WTC11 (cell line): ENCODE data around the gene CABP1. TPM values are rescaled to one million over a fixed set of nuclear protein-coding genes. Genes with fewer than 3 reads are reported as not detected.

Experiments used
- ATAC-seq: fragments of 200-7000 bp; cut with Tn5 transposase; 2 replicates; pipeline ENCODE4 v1.10.0; 2021; ENCODE audit warnings: mild to moderate bottlenecking, moderate library complexity
- CTCF ChIA-PET: fragments of 300-600 bp; sonication (Branson Sonifier 250); formaldehyde crosslinking; loops from one replicate; lab custom pipeline; 2021; ENCODE audit warnings: antibody characterized with exemption; lab: Charles Lee
- POLR2A ChIA-PET: fragments of 350-600 bp; sonication (Branson Sonifier 250); formaldehyde crosslinking; loops from one replicate; lab custom pipeline; 2021; ENCODE audit warnings: antibody characterized with exemption; lab: Charles Lee
- DNase-seq: peaks from one replicate; pipeline ENCODE4 v3.0.0; 2021; ENCODE audit warnings: low spot score
- H3K27ac Mint-ChIP-seq: 2 replicates; pipeline ENCODE4 v1.8.0; 2021; ENCODE audit warnings: mixed read lengths
- H3K27me3 Mint-ChIP-seq: 2 replicates; pipeline ENCODE4 v1.8.0; 2021; ENCODE audit warnings: low read depth, mild to moderate bottlenecking, moderate library complexity, mixed read lengths
- H3K36me3 Mint-ChIP-seq: 2 replicates; pipeline ENCODE4 v1.8.0; 2021; ENCODE audit warnings: mixed read lengths
- H3K4me1 Mint-ChIP-seq: 2 replicates; pipeline ENCODE4 v1.8.0; 2022; ENCODE audit warnings: mixed read lengths
- H3K4me3 Mint-ChIP-seq: 2 replicates; pipeline ENCODE4 v1.8.0; 2021; ENCODE audit warnings: mild to moderate bottlenecking, moderate library complexity, mixed read lengths
- H3K9me3 Mint-ChIP-seq: 2 replicates; pipeline ENCODE4 v1.8.0; 2021; ENCODE audit warnings: mixed read lengths
- ATF1 ChIP-seq: sonication (generic); formaldehyde crosslinking; IDR thresholded peaks from 2 replicates; pipeline ENCODE4 v1.8.1; 2023; ENCODE audit warnings: mild to moderate bottlenecking, moderate library complexity, missing genetic modification reagents
- ETV6 ChIP-seq: sonication (generic); formaldehyde crosslinking; IDR thresholded peaks from 2 replicates; pipeline ENCODE4 v1.8.1; 2022; ENCODE audit warnings: mild to moderate bottlenecking, missing genetic modification reagents
- FOXK1 ChIP-seq: sonication (generic); formaldehyde crosslinking; IDR thresholded peaks from 2 replicates; pipeline ENCODE4 v1.8.0; 2022; ENCODE audit warnings: mild to moderate bottlenecking, moderate library complexity, missing genetic modification reagents
- GRHL2 ChIP-seq: fragments of 250-450 bp; sonication (Bioruptor Pico); IDR thresholded peaks from 2 replicates; pipeline ENCODE4 v1.8.0; 2022; ENCODE audit warnings: mild to moderate bottlenecking, moderate library complexity; ENCODE audit not compliant: insufficient replicate concordance, severe bottlenecking
- JUN ChIP-seq: sonication (generic); formaldehyde crosslinking; IDR thresholded peaks from 2 replicates; pipeline ENCODE4 v1.8.0; 2023; ENCODE audit warnings: mild to moderate bottlenecking, missing genetic modification reagents
- MYBL2 ChIP-seq: sonication (generic); formaldehyde crosslinking; IDR thresholded peaks from 2 replicates; pipeline ENCODE4 v1.8.1; 2023; ENCODE audit warnings: mild to moderate bottlenecking, moderate library complexity, missing genetic modification reagents
- NFATC4 ChIP-seq: fragments of 250-450 bp; sonication (Bioruptor Pico); IDR thresholded peaks from 2 replicates; pipeline ENCODE4 v1.9.0; 2021; ENCODE audit warnings: mild to moderate bottlenecking
- NR2C2 ChIP-seq: sonication (generic); formaldehyde crosslinking; IDR thresholded peaks from 2 replicates; pipeline ENCODE4 v1.8.0; 2022; ENCODE audit warnings: mild to moderate bottlenecking, missing genetic modification reagents
- RELA ChIP-seq: sonication (generic); formaldehyde crosslinking; IDR thresholded peaks from 2 replicates; pipeline ENCODE4 v1.8.1; 2022; ENCODE audit warnings: missing genetic modification reagents, mild to moderate bottlenecking, borderline replicate concordance
- RORB ChIP-seq: fragments of 250-450 bp; sonication (Bioruptor Pico); IDR thresholded peaks from 2 replicates; pipeline ENCODE4 v1.9.0; 2021; ENCODE audit warnings: mild to moderate bottlenecking
- SMAD3 ChIP-seq: sonication (generic); formaldehyde crosslinking; IDR thresholded peaks from 2 replicates; pipeline ENCODE4 v1.8.0; 2022; ENCODE audit warnings: missing genetic modification reagents, mild to moderate bottlenecking, borderline replicate concordance
- SMAD4 ChIP-seq: sonication (generic); formaldehyde crosslinking; IDR thresholded peaks from 2 replicates; pipeline ENCODE4 v1.8.0; 2022; ENCODE audit warnings: mild to moderate bottlenecking, missing genetic modification reagents
- SOX15 ChIP-seq: fragments of 250-450 bp; sonication (Bioruptor Pico); IDR thresholded peaks from 2 replicates; pipeline ENCODE4 v1.9.0; 2021; ENCODE audit warnings: mild to moderate bottlenecking
- SP1 ChIP-seq: sonication (generic); formaldehyde crosslinking; conservative IDR thresholded peaks from 2 replicates; pipeline ENCODE4 v1.8.1; 2022; ENCODE audit warnings: missing genetic modification reagents
- ZBTB21 ChIP-seq: sonication (generic); formaldehyde crosslinking; IDR thresholded peaks from 2 replicates; pipeline ENCODE4 v1.8.1; 2023; ENCODE audit warnings: mild to moderate bottlenecking, missing genetic modification reagents, borderline replicate concordance
- ZNF121 ChIP-seq: sonication (generic); formaldehyde crosslinking; IDR thresholded peaks from 2 replicates; pipeline ENCODE4 v1.8.0; 2023; ENCODE audit warnings: missing genetic modification reagents
- ZNF232 ChIP-seq: sonication (generic); formaldehyde crosslinking; IDR thresholded peaks from 2 replicates; pipeline ENCODE4 v1.8.0; 2022; ENCODE audit warnings: mild to moderate bottlenecking, missing genetic modification reagents
- ZNF416 ChIP-seq: fragments of 250-450 bp; sonication (Bioruptor Pico); IDR thresholded peaks from 2 replicates; pipeline ENCODE4 v1.9.0; 2021; ENCODE audit warnings: mild to moderate bottlenecking, inconsistent platforms
- total RNA-seq: library from RNA; stranded (reverse); gene quantifications from 3 replicates; pipeline ENCODE4 v1.2.3, GENCODE V29; 2021
- TF ChIP-seq, protein P1 (sequence below): sonication (generic); formaldehyde crosslinking; IDR thresholded peaks from 2 replicates; pipeline ENCODE4 v1.8.1; 2022; ENCODE audit warnings: low read depth, mild to moderate bottlenecking, moderate library complexity, missing genetic modification reagents, borderline replicate concordance
- TF ChIP-seq, protein P2 (sequence below): sonication (generic); formaldehyde crosslinking; IDR thresholded peaks from 2 replicates; pipeline ENCODE4 v1.8.0; 2022; ENCODE audit warnings: mild to moderate bottlenecking, missing genetic modification reagents
- TF ChIP-seq, protein P3 (sequence below): sonication (generic); formaldehyde crosslinking; IDR thresholded peaks from 2 replicates; pipeline ENCODE4 v1.8.0; 2022; ENCODE audit warnings: mild to moderate bottlenecking, missing genetic modification reagents
- TF ChIP-seq, protein P4 (sequence below): fragments of 250-450 bp; sonication (Bioruptor Pico); conservative IDR thresholded peaks from 2 replicates; pipeline ENCODE4 v1.9.0; 2021; ENCODE audit warnings: mild to moderate bottlenecking
- TF ChIP-seq, protein P5 (sequence below): sonication (generic); formaldehyde crosslinking; IDR thresholded peaks from 2 replicates; pipeline ENCODE4 v1.8.1; 2023; ENCODE audit warnings: mild to moderate bottlenecking, missing genetic modification reagents
- TF ChIP-seq, protein P6 (sequence below): fragments of 250-450 bp; sonication (Bioruptor Pico); IDR thresholded peaks from 2 replicates; pipeline ENCODE4 v1.9.0; 2021; ENCODE audit warnings: mild to moderate bottlenecking
- TF ChIP-seq, protein P7 (sequence below): sonication (generic); formaldehyde crosslinking; IDR thresholded peaks from 2 replicates; pipeline ENCODE4 v1.8.1; 2022; ENCODE audit warnings: low read depth, missing genetic modification reagents, borderline replicate concordance
- TF ChIP-seq, protein P8 (sequence below): sonication (generic); formaldehyde crosslinking; conservative IDR thresholded peaks from 2 replicates; pipeline ENCODE4 v1.8.1; 2022; ENCODE audit warnings: mild to moderate bottlenecking, missing genetic modification reagents
- TF ChIP-seq, protein P9 (sequence below): sonication (generic); formaldehyde crosslinking; IDR thresholded peaks from 2 replicates; pipeline ENCODE4 v1.8.1; 2022; ENCODE audit warnings: mild to moderate bottlenecking, missing genetic modification reagents, moderate library complexity, borderline replicate concordance

The CABP1 gene
- total RNA-seq, 1 experiment from 2014 or later = 14.1 TPM

DNA sequence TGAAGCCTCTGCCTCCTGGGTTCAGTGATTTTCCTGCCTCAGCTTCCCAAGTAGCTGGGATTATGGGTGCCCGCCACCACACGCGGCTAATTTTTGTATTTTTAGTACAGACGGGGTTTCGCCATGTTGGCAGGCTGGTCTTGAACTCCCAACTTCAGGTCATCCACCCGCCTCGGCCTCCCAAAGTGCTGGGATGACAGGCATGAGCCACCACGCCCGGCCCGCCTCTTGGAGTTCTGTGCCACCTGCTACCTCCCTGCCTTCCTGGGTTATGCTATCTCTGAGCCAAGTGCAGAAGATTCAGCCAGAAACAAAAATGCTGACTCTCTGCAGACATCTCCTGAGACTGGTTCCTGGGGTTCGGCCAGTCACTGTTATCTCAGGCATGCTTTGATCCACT is 13.2 kb downstream of the CABP1 start:
- Mint-ChIP-seq H3K9me3 (no peaks in the 10 kb centered on the region), H3K36me3 (no peaks in the 10 kb centered on the region), H3K4me3 (no peak overlapping the region), H3K4me1 (peaks cover 39% of the 10 kb centered on the region), H3K27ac (no peak overlapping the region)
- no peak for DNase-seq
- ChIA-PET CTCF (interaction anchor here (1.7 kb wide), 1 partner anchor 13 kb away, joined by 6 read pairs; the partner anchor contains the start of gene CABP1), POLR2A (no interaction called here)
- ATAC-seq = no peak
- TF ChIP-seq ATF1 (CRISPR knock-in tag) = no peak
- TF ChIP-seq, protein P1, sequence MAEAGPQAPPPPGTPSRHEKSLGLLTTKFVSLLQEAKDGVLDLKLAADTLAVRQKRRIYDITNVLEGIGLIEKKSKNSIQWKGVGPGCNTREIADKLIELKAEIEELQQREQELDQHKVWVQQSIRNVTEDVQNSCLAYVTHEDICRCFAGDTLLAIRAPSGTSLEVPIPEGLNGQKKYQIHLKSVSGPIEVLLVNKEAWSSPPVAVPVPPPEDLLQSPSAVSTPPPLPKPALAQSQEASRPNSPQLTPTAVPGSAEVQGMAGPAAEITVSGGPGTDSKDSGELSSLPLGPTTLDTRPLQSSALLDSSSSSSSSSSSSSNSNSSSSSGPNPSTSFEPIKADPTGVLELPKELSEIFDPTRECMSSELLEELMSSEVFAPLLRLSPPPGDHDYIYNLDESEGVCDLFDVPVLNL (CRISPR knock-in tag) = no peak
- no peak for TF ChIP-seq NFATC4
- no peak for TF ChIP-seq ZNF416 (CRISPR knock-in tag)
- TF ChIP-seq NR2C2 (CRISPR knock-in tag) = no peak
- TF ChIP-seq, protein P2, sequence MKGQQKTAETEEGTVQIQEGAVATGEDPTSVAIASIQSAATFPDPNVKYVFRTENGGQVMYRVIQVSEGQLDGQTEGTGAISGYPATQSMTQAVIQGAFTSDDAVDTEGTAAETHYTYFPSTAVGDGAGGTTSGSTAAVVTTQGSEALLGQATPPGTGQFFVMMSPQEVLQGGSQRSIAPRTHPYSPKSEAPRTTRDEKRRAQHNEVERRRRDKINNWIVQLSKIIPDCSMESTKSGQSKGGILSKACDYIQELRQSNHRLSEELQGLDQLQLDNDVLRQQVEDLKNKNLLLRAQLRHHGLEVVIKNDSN = no peak
- TF ChIP-seq SOX15 = no peak
- TF ChIP-seq, protein P3, sequence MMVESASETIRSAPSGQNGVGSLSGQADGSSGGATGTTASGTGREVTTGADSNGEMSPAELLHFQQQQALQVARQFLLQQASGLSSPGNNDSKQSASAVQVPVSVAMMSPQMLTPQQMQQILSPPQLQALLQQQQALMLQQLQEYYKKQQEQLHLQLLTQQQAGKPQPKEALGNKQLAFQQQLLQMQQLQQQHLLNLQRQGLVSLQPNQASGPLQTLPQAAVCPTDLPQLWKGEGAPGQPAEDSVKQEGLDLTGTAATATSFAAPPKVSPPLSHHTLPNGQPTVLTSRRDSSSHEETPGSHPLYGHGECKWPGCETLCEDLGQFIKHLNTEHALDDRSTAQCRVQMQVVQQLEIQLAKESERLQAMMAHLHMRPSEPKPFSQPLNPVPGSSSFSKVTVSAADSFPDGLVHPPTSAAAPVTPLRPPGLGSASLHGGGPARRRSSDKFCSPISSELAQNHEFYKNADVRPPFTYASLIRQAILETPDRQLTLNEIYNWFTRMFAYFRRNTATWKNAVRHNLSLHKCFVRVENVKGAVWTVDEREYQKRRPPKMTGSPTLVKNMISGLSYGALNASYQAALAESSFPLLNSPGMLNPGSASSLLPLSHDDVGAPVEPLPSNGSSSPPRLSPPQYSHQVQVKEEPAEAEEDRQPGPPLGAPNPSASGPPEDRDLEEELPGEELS (CRISPR knock-in tag) = no peak
- no peak for TF ChIP-seq FOXK1 (CRISPR knock-in tag)
- TF ChIP-seq, protein P4, sequence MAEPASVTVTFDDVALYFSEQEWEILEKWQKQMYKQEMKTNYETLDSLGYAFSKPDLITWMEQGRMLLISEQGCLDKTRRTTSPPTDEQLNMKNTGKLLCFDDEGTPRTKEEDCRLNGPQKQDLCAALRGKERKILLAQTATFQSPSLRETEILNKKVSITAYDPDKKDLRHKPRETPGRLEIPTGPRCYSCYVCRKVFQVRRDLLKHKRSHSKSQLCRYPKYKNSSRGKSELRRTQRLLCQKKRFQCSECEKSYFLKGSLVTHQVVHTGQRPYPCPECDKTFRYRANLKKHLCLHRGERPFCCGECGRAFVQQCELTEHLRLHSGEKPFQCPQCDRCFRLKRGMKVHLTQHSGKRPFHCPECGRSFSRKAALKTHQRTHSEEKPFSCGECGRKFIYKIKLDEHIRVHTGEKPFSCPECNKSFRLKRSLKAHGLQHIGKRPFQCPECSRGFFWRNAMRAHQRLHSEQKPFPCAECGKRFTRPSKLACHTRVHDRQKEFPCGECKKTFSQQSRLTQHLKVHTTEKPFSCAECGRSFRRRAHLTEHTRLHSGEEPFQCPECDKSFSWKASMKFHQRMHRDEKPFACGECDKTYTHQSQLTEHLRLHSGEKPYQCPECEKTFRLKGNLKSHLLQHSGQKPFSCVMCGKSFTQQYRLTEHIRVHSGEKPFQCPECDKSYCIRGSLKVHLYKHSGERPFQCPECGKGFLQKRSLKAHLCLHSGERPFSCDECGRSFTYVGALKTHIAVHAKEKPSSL = no peak
- TF ChIP-seq SMAD3 (CRISPR knock-in tag) = no peak
- TF ChIP-seq, protein P5, sequence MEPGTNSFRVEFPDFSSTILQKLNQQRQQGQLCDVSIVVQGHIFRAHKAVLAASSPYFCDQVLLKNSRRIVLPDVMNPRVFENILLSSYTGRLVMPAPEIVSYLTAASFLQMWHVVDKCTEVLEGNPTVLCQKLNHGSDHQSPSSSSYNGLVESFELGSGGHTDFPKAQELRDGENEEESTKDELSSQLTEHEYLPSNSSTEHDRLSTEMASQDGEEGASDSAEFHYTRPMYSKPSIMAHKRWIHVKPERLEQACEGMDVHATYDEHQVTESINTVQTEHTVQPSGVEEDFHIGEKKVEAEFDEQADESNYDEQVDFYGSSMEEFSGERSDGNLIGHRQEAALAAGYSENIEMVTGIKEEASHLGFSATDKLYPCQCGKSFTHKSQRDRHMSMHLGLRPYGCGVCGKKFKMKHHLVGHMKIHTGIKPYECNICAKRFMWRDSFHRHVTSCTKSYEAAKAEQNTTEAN = no peak
- no peak for TF ChIP-seq RELA (CRISPR knock-in tag)
- no peak for TF ChIP-seq ZBTB21 (CRISPR knock-in tag)
- TF ChIP-seq GRHL2 (CRISPR knock-in tag) = no peak
- no peak for TF ChIP-seq RORB (CRISPR knock-in tag)
- TF ChIP-seq ZNF121 (CRISPR knock-in tag) = no peak
- no peak for TF ChIP-seq MYBL2 (CRISPR knock-in tag)
- TF ChIP-seq ZNF232 = no peak
- TF ChIP-seq, all 79 proteins: peak for 0
- H3K27me3 Mint-ChIP-seq = no peaks in the 10 kb centered on the region; the same call in 1 of the 2 replicates

DNA sequence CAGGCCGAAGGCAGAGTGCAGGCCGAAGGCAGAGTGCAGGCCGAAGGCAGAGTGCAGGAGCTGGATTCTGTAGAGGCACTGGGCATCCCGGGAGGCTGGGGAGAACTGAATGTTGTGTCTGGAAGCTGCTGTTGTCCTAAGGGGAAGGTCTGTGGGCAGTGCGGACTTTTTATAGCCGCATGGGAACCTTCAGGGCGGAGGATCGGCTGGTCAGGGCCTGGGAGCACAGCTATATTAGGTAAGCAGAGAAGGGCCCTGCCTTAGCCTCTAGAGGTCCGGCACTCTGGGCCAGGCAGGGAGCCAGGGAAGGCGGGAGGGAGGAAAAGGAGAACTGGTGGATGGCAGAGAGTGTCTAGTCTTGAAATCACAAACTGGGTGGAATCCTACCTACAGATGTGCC is 14.2 kb downstream of the CABP1 start:
- no peaks in the 10 kb centered on the region for H3K36me3 Mint-ChIP-seq
- H3K4me1 Mint-ChIP-seq = peaks cover 29% of the 10 kb centered on the region
- DNase-seq (no peak), ATAC-seq (no peak)
- ChIA-PET CTCF (interaction anchor here (1.1 kb wide), 1 partner anchor 73 kb away, joined by 5 read pairs; the partner anchor contains the start of gene POP5), POLR2A (interaction anchor here (0.5 kb wide), 1 partner anchor 424 kb away, joined by 4 read pairs; no protein-coding TSS in a partner anchor)
- no peak overlapping the region for H3K27ac Mint-ChIP-seq
- H3K27me3 Mint-ChIP-seq = no peaks in the 10 kb centered on the region
- no peaks in the 10 kb centered on the region for H3K9me3 Mint-ChIP-seq
- H3K4me3 Mint-ChIP-seq = no peak overlapping the region
- TF ChIP-seq ETV6 (CRISPR knock-in tag) = no peak
- TF ChIP-seq SP1 (CRISPR knock-in tag) = no peak
- TF ChIP-seq, protein P6, sequence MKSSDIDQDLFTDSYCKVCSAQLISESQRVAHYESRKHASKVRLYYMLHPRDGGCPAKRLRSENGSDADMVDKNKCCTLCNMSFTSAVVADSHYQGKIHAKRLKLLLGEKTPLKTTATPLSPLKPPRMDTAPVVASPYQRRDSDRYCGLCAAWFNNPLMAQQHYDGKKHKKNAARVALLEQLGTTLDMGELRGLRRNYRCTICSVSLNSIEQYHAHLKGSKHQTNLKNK (CRISPR knock-in tag) = no peak
- TF ChIP-seq NFATC4 = no peak
- no peak for TF ChIP-seq JUN
- TF ChIP-seq RORB (CRISPR knock-in tag) = no peak
- TF ChIP-seq, protein P7, sequence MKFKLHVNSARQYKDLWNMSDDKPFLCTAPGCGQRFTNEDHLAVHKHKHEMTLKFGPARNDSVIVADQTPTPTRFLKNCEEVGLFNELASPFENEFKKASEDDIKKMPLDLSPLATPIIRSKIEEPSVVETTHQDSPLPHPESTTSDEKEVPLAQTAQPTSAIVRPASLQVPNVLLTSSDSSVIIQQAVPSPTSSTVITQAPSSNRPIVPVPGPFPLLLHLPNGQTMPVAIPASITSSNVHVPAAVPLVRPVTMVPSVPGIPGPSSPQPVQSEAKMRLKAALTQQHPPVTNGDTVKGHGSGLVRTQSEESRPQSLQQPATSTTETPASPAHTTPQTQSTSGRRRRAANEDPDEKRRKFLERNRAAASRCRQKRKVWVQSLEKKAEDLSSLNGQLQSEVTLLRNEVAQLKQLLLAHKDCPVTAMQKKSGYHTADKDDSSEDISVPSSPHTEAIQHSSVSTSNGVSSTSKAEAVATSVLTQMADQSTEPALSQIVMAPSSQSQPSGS (CRISPR knock-in tag) = no peak
- TF ChIP-seq, protein P8, sequence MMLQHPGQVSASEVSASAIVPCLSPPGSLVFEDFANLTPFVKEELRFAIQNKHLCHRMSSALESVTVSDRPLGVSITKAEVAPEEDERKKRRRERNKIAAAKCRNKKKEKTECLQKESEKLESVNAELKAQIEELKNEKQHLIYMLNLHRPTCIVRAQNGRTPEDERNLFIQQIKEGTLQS (CRISPR knock-in tag) = no peak
- no peak for TF ChIP-seq SMAD4 (CRISPR knock-in tag)
- TF ChIP-seq, protein P9, sequence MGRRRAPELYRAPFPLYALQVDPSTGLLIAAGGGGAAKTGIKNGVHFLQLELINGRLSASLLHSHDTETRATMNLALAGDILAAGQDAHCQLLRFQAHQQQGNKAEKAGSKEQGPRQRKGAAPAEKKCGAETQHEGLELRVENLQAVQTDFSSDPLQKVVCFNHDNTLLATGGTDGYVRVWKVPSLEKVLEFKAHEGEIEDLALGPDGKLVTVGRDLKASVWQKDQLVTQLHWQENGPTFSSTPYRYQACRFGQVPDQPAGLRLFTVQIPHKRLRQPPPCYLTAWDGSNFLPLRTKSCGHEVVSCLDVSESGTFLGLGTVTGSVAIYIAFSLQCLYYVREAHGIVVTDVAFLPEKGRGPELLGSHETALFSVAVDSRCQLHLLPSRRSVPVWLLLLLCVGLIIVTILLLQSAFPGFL (CRISPR knock-in tag) = no peak
